ENCODE measurements around the gene CZIB.

The CZIB gene

GRCh38 chr1:53166912-53167311 is 53.5 kb downstream of the CZIB start:
- no peak for TF ChIP-seq CTCF (IDR thresholded peaks at IDR 0.05)

GRCh38 chr1:53166366-53166765 is 54.1 kb downstream of the CZIB start:
- no peak for TF ChIP-seq CTCF (IDR thresholded peaks at IDR 0.05)

GRCh38 chr1:53165408-53165961 is 54.9 kb downstream of the CZIB start:
- no peak for TF ChIP-seq CTCF (IDR thresholded peaks at IDR 0.05)

Measured in LNCAP (cell line).